ENCODE data around the gene SLC35B4. TPM values are rescaled to one million over a fixed set of nuclear protein-coding genes. Genes with fewer than 3 reads are reported as not detected.

SLC35B4 gene
- total RNA-seq, 1 donor from 2014 or later: 5.3 TPM

- Histone ChIP-seq H3K4me1 (no peaks in the 10 kb centered on the region), H3K36me3 (no peaks in the 10 kb centered on the region), H3K27me3 (no peaks in the 10 kb centered on the region), H3K9me3 (no peaks in the 10 kb centered on the region), H3K27ac (no peak overlapping the region), H3K4me3 (no peak overlapping the region)
- TF ChIP-seq CTCF (IDR thresholded peaks at IDR 0.05): no peak
- DNase-seq (ENCODE audit: low spot score in 2 of 2): no peak
- intact Hi-C loops (cut with DNase I): no loop called here
These were observed 62.4 kb downstream of the SLC35B4 start for GRCh38 chr7:134254311-134254710.

GRCh38 chr7:134248196-134248595 lies 68.5 kb downstream of the SLC35B4 start:
- H3K27me3 ChIP-seq: no peaks in the 10 kb centered on the region
- no peaks in the 10 kb centered on the region for H3K9me3 ChIP-seq
- no peaks in the 10 kb centered on the region for H3K36me3 ChIP-seq
- no peak overlapping the region for H3K4me3 ChIP-seq
- intact Hi-C loops (cut with DNase I): no loop called here
- DNase-seq (ENCODE audit: low spot score in 2 of 2): no peak
- H3K4me1 ChIP-seq: no peaks in the 10 kb centered on the region
- no peak overlapping the region for H3K27ac ChIP-seq
- TF ChIP-seq CTCF (IDR thresholded peaks at IDR 0.05): no peak

GRCh38 chr7:134246761-134247160 lies 70.0 kb downstream of the SLC35B4 start:
- no peak overlapping the region for H3K4me3 ChIP-seq
- no peak for TF ChIP-seq CTCF (IDR thresholded peaks at IDR 0.05)
- intact Hi-C loops (cut with DNase I): no loop called here
- no peak for DNase-seq (ENCODE audit: low spot score in 2 of 2)
- H3K4me1 ChIP-seq: no peaks in the 10 kb centered on the region
- no peaks in the 10 kb centered on the region for H3K36me3 ChIP-seq
- H3K27me3 ChIP-seq: no peaks in the 10 kb centered on the region
- no peaks in the 10 kb centered on the region for H3K9me3 ChIP-seq
- H3K27ac ChIP-seq: no peak overlapping the region

- no peaks in the 10 kb centered on the region for H3K27me3 ChIP-seq
- H3K9me3 ChIP-seq: no peaks in the 10 kb centered on the region
- H3K27ac ChIP-seq: no peak overlapping the region
- no peaks in the 10 kb centered on the region for H3K4me1 ChIP-seq
- no peak for DNase-seq (ENCODE audit: low spot score in 2 of 2)
- H3K36me3 ChIP-seq: no peaks in the 10 kb centered on the region
- H3K4me3 ChIP-seq: no peak overlapping the region
- TF ChIP-seq CTCF (IDR thresholded peaks at IDR 0.05): no peak
- intact Hi-C loops (cut with DNase I): no loop called here
These were observed 70.4 kb downstream of the SLC35B4 start for GRCh38 chr7:134246347-134246746.

- Histone ChIP-seq H3K9me3 (no peaks in the 10 kb centered on the region), H3K4me3 (no peak overlapping the region), H3K4me1 (no peaks in the 10 kb centered on the region), H3K27ac (no peak overlapping the region), H3K36me3 (no peaks in the 10 kb centered on the region), H3K27me3 (no peaks in the 10 kb centered on the region)
- intact Hi-C loops (cut with DNase I): no loop called here
- TF ChIP-seq CTCF (IDR thresholded peaks at IDR 0.05): no peak
- DNase-seq (ENCODE audit: low spot score in 2 of 2): no peak
These were observed 71.5 kb downstream of the SLC35B4 start for GRCh38 chr7:134245253-134245652.

Other genes starting within 250 kb of the SLC35B4 start
- not detected for gene LRGUK, start 189.6 kb downstream of the SLC35B4 start, total RNA-seq
- gene AKR1B1, start 142.2 kb upstream of the SLC35B4 start, total RNA-seq: 78.7 TPM
- not detected for gene AKR1B10, start 210.6 kb upstream of the SLC35B4 start, total RNA-seq
- not detected for gene AKR1B15, start 232.2 kb upstream of the SLC35B4 start, total RNA-seq

All from ascending aorta (tissue), 2 donors.